HCT116 (cell line): Measurements from ENCODE around the gene NTN4. TPM values are rescaled to one million over a fixed set of nuclear protein-coding genes. Genes with fewer than 3 reads are reported as not detected.

Experiments used
- ATAC-seq: fragments of 200-7000 bp; cut with Tn5 transposase; 2 replicates; pipeline ENCODE4 v1.9.1; 2020; ENCODE audit warnings: mild to moderate bottlenecking, moderate library complexity
- BruUV-seq: library from RNA; stranded (reverse); fragments of 400-500 nt; replicated peaks from 2 replicates; lab custom pipeline; 2021; lab: Mats Ljungman, UMichigan
- CTCF ChIA-PET: fragments of 300-600 bp; sonication (Branson Sonifier 250); formaldehyde crosslinking; loops from one replicate; lab custom pipeline; 2021; ENCODE audit warnings: antibody characterized with exemption; lab: Charles Lee
- POLR2A ChIA-PET: fragments of 300-600, 350-600 bp; sonication (Branson Sonifier 250); formaldehyde crosslinking; loops from one replicate; lab custom pipeline; 2021; ENCODE audit warnings: antibody characterized with exemption; lab: Charles Lee
- RAD21 ChIA-PET, 2 experiments: fragments of 300-600 bp; sonication (Branson Sonifier 250); formaldehyde crosslinking; loops; one replicate each; lab custom pipeline; 2023; ENCODE audit warnings: low total read pairs in 2 of 2; ENCODE audit not compliant: uncharacterized antibody in 2 of 2, unreplicated experiment in 2 of 2, low non-redundant PET in 1 of 2; lab: Charles Lee
- DNase-seq: peaks from one replicate; pipeline ENCODE4 v3.0.0-alpha.2; 2010; ENCODE audit warnings: low read depth, low spot score
- H2AFZ ChIP-seq: fragments of 200-600 bp; shearing (Covaris generic), sonication (generic); 2 replicates; pipeline ENCODE4 v1.6.1; 2017; ENCODE audit warnings: low read depth, mixed run types, mixed read lengths, antibody characterized with exemption, low read length; ENCODE audit not compliant: poor library complexity, severe bottlenecking
- H3K27ac ChIP-seq: 2 replicates; pipeline ENCODE4 v1.5.1; 2012; ENCODE audit warnings: low read depth, low read length
- H3K27me3 ChIP-seq: fragments of 200-600 bp; sonication (generic); 2 replicates; pipeline ENCODE4 v1.6.1; 2016; ENCODE audit warnings: mixed run types, low read length, mixed read lengths; ENCODE audit not compliant: insufficient read depth
- H3K36me3 ChIP-seq, 2 experiments: fragments of 200-500 bp in 1 of 2; fragments of 200-600 bp in 1 of 2; sonication (Bioruptor generic) in 1 of 2; sonication (generic) in 1 of 2; 2 replicates each; pipeline versions ENCODE4 v1.5.1 to v1.6.1; 2014 to 2016; ENCODE audit warnings: low read length in 2 of 2, inconsistent platforms in 1 of 2, mixed read lengths in 1 of 2, mixed run types in 1 of 2; ENCODE audit not compliant: insufficient read depth in 2 of 2, control insufficient read depth in 1 of 2
- H3K4me1 ChIP-seq, 2 experiments: fragments of 200-600 bp in 1 of 2; sonication (generic) in 1 of 2; 2 replicates each; pipeline versions ENCODE4 v1.5.1 to v1.6.1; 2012 to 2017; ENCODE audit warnings: low read length in 2 of 2, inconsistent platforms in 1 of 2, mild to moderate bottlenecking in 1 of 2, mixed read lengths in 1 of 2, mixed run types in 1 of 2, moderate library complexity in 1 of 2; ENCODE audit not compliant: insufficient read depth in 2 of 2, control insufficient read depth in 1 of 2
- H3K4me2 ChIP-seq: fragments of 200-600 bp; sonication (generic); 2 replicates; pipeline ENCODE4 v1.6.1; 2017; ENCODE audit warnings: mixed run types, low read length, mixed read lengths
- H3K4me3 ChIP-seq, 2 experiments: fragments of 200-600 bp in 1 of 2; sonication (generic) in 1 of 2; replicated peaks in 1 of 2; 2 replicates each; pipeline ENCODE4 v1.5.1; 2011 to 2016; ENCODE audit warnings: low read length in 2 of 2, control low read depth in 1 of 2, low read depth in 1 of 2, mild to moderate bottlenecking in 1 of 2, mixed read lengths in 1 of 2, mixed run types in 1 of 2
- H3K79me2 ChIP-seq: fragments of 200-600 bp; sonication (generic); 2 replicates; pipeline ENCODE4 v1.6.1; 2017; ENCODE audit warnings: mild to moderate bottlenecking, mixed run types, low read length, moderate library complexity, mixed read lengths; ENCODE audit not compliant: insufficient read depth
- H3K9ac ChIP-seq: fragments of 200-600 bp; sonication (generic); 2 replicates; pipeline ENCODE4 v1.6.1; 2016; ENCODE audit warnings: low read length, mixed read lengths
- H3K9me2 ChIP-seq: fragments of 200-600 bp; sonication (generic), shearing (Covaris generic); 2 replicates; pipeline ENCODE4 v1.6.1; 2017; ENCODE audit warnings: mixed run types, mild to moderate bottlenecking, moderate library complexity; ENCODE audit not compliant: insufficient read depth
- H3K9me3 ChIP-seq, 2 experiments: fragments of 200-500 bp in 1 of 2; fragments of 200-600 bp in 1 of 2; sonication (Bioruptor generic) in 1 of 2; sonication (generic) in 1 of 2; 2 replicates each; pipeline ENCODE4 v1.6.1; 2014 to 2017; ENCODE audit warnings: low read length in 2 of 2, mixed read lengths in 2 of 2, inconsistent platforms in 1 of 2, low read depth in 1 of 2, mild to moderate bottlenecking in 1 of 2, mixed run types in 1 of 2, moderate library complexity in 1 of 2; ENCODE audit not compliant: control insufficient read depth in 1 of 2, insufficient read depth in 1 of 2
- H4K20me1 ChIP-seq: fragments of 200-600 bp; sonication (generic), shearing (Covaris generic); 2 replicates; pipeline ENCODE4 v1.6.1; 2017; ENCODE audit warnings: mixed run types, mild to moderate bottlenecking, moderate library complexity; ENCODE audit not compliant: insufficient read depth
- CEBPB ChIP-seq: IDR thresholded peaks from 2 replicates; pipeline ENCODE4 v1.6.1; 2012; ENCODE audit warnings: low read depth
- ELF1 ChIP-seq: IDR thresholded peaks from 2 replicates; pipeline ENCODE4 v1.6.1; 2012; ENCODE audit warnings: low read depth, borderline replicate concordance
- EZH2 ChIP-seq: fragments of 200-600 bp; sonication (generic); IDR thresholded peaks from 2 replicates; pipeline ENCODE4 v1.6.1; 2017; ENCODE audit warnings: antibody characterized with exemption, mixed run types
- REST ChIP-seq: IDR thresholded peaks from 2 replicates; pipeline ENCODE4 v1.6.1; 2012; ENCODE audit warnings: low read depth
- intact Hi-C: fragments of 100-400 bp; cut with micrococcal nuclease; formaldehyde crosslinking; loops from 2 replicates; pipeline ENCODE4 v1.10.0; 2022
- total RNA-seq: library from RNA; stranded (reverse); gene quantifications from one replicate; pipeline ENCODE4 v1.2.1, GENCODE V29; 2021; ENCODE audit not compliant: unreplicated experiment
- TF ChIP-seq, protein P1 (sequence below), 3 experiments: fragments of 200-600 bp in 1 of 3; sonication (generic) in 1 of 3; IDR thresholded peaks in 2 of 3; conservative IDR thresholded peaks in 1 of 3; 2 replicates each; pipeline ENCODE4 v1.5.1; 2012 to 2017; ENCODE audit warnings: low read depth in 2 of 3, low read length in 2 of 3, antibody characterized with exemption in 1 of 3, borderline replicate concordance in 1 of 3, control low read depth in 1 of 3, mild to moderate bottlenecking in 1 of 3, mixed read lengths in 1 of 3, mixed run types in 1 of 3, moderate library complexity in 1 of 3; ENCODE audit not compliant: insufficient read depth in 1 of 3
- TF ChIP-seq, protein P2 (sequence below): IDR thresholded peaks from 2 replicates; pipeline ENCODE4 v1.6.1; 2012

Gene NTN4
- total RNA-seq, 1 experiment from 2014 or later: 4.3 TPM

DNA sequence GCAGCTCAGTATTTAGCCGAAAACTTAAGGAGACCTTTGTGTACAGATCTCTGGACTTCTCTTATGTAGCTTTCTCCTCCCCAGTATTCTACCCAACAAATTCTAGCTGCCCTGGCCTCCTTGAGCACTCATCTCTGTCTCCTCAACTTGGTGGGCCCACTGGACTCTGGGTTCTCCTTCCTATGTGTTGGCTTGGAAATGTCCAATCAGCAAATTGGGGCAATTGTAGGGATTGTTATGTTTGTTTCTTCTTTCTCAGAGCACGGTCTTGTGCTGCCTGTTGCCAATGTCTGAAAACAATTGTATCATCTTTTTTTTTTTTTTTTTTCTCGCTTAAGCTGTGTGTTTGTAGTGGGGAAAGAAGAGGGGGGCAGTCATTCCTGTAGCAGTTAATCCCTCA lies 30.2 kb downstream of the NTN4 start (continued):
- TF ChIP-seq, protein P1, sequence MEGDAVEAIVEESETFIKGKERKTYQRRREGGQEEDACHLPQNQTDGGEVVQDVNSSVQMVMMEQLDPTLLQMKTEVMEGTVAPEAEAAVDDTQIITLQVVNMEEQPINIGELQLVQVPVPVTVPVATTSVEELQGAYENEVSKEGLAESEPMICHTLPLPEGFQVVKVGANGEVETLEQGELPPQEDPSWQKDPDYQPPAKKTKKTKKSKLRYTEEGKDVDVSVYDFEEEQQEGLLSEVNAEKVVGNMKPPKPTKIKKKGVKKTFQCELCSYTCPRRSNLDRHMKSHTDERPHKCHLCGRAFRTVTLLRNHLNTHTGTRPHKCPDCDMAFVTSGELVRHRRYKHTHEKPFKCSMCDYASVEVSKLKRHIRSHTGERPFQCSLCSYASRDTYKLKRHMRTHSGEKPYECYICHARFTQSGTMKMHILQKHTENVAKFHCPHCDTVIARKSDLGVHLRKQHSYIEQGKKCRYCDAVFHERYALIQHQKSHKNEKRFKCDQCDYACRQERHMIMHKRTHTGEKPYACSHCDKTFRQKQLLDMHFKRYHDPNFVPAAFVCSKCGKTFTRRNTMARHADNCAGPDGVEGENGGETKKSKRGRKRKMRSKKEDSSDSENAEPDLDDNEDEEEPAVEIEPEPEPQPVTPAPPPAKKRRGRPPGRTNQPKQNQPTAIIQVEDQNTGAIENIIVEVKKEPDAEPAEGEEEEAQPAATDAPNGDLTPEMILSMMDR (IDR thresholded peaks at IDR 0.05 in 2 of 3, conservative IDR thresholded peaks at IDR 0.05 in 1 of 3; ENCODE audit: borderline replicate concordance in 1 of 3, insufficient read depth in 1 of 3, low read depth in 2 of 3, low read length in 2 of 3): no peak
- no peak for TF ChIP-seq CEBPB

DNA sequence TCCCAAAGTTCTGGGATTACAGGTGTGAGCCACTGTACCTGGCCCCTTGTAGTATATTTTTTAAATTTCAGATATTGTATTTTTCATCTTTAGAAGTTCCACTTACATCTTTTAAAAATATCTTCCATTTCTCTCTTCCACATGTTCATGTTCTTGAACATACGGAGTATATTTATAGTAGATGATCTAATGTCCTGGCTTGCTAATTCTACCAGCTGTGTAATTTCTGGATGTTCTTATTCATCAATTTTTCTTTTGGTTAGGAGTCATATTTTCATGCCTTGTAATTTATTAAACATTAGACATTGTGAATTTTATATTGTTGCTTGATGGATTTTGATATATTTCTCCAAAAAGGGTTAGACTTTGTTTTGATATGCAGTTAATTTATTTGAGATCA lies 30.8 kb downstream of the NTN4 start:
- peaks cover 7 to 20% of the 10 kb centered on the region in 2 experiments for H3K4me1 ChIP-seq
- POLR2A ChIA-PET: no interaction called here

More for the DNA sequence above, 30.8 kb downstream of the NTN4 start:
- H2AFZ ChIP-seq: no peak overlapping the region
- H3K9me2 ChIP-seq: no peaks in the 10 kb centered on the region
- H3K27me3 ChIP-seq: no peaks in the 10 kb centered on the region
- ChIA-PET CTCF (interaction anchor here (0.6 kb wide), 1 partner anchor 12 kb away, joined by 3 read pairs; no protein-coding TSS in a partner anchor), RAD21 (no interaction called here)
- H4K20me1 ChIP-seq: no peaks in the 10 kb centered on the region
- DNase-seq (no peak), ATAC-seq (no peak)
- H3K27ac ChIP-seq: no peak overlapping the region
- H3K4me3 ChIP-seq: no peak overlapping the region
- H3K79me2 ChIP-seq: no peaks in the 10 kb centered on the region
- intact Hi-C loops: no loop called here
- H3K9ac ChIP-seq: no peak overlapping the region
- TF ChIP-seq ELF1: no peak
- no peak for TF ChIP-seq REST
- TF ChIP-seq, protein P2, sequence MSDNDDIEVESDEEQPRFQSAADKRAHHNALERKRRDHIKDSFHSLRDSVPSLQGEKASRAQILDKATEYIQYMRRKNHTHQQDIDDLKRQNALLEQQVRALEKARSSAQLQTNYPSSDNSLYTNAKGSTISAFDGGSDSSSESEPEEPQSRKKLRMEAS: no peak
- no peak for TF ChIP-seq EZH2
- no TSS peak for BruUV-seq
- no peaks in the 10 kb centered on the region for H3K36me3 ChIP-seq
- no peaks in the 10 kb centered on the region for H3K9me3 ChIP-seq
- H3K4me2 ChIP-seq: no peak overlapping the region
